H1 (cell line): ENCODE measurements around the gene ZNF423.

Experiments
- CTCF ChIP-seq, 3 experiments: IDR thresholded peaks; 1 replicate in 2 of 3; 2 replicates in 1 of 3; pipeline versions ENCODE4 v1.5.1 to v1.6.1; 2011; ENCODE audit warnings: low read length in 3 of 3, mild to moderate bottlenecking in 3 of 3, inconsistent platforms in 2 of 3, low read depth in 1 of 3, moderate library complexity in 1 of 3; ENCODE audit not compliant: insufficient read depth in 1 of 3; ENCODE audit errors: control extremely low read depth in 1 of 3
- POLR2A ChIP-seq, 2 experiments: IDR thresholded peaks; 1 replicate in 1 of 2; 2 replicates in 1 of 2; pipeline ENCODE4 v1.6.1; 2011; ENCODE audit warnings: low read depth in 2 of 2, low read length in 2 of 2, mild to moderate bottlenecking in 2 of 2; ENCODE audit errors: control extremely low read depth in 1 of 2
- POU5F1 ChIP-seq: IDR thresholded peaks from 2 replicates; pipeline ENCODE4 v1.6.1; 2011; ENCODE audit warnings: low read depth, mild to moderate bottlenecking, low read length, moderate library complexity
- RAD21 ChIP-seq, 2 experiments: IDR thresholded peaks in 1 of 2; conservative IDR thresholded peaks in 1 of 2; 2 replicates each; pipeline ENCODE4 v1.6.1; 2011; ENCODE audit warnings: low read depth in 2 of 2, low read length in 2 of 2, improper control_type of control experiment in 1 of 2, inconsistent platforms in 1 of 2, mild to moderate bottlenecking in 1 of 2, moderate library complexity in 1 of 2
- YY1 ChIP-seq: IDR thresholded peaks from 2 replicates; pipeline ENCODE4 v1.6.1; 2011; ENCODE audit warnings: low read depth, mild to moderate bottlenecking, low read length

GRCh38 chr16:49899991-49900695 lies 44.2 kb upstream of the ZNF423 start:
- TF ChIP-seq POU5F1 (no peak), RAD21 (IDR thresholded peaks at IDR 0.05 in 1 of 2, conservative IDR thresholded peaks at IDR 0.05 in 1 of 2; ENCODE audit: low read depth in 2 of 2, low read length in 2 of 2) (no peak), POLR2A (IDR thresholded peaks at IDR 0.05; ENCODE audit: control extremely low read depth in 1 of 2, low read depth in 2 of 2, low read length in 2 of 2) (no peak), CTCF (IDR thresholded peaks at IDR 0.05; ENCODE audit: control extremely low read depth in 1 of 3, insufficient read depth in 1 of 3, low read depth in 1 of 3, low read length in 3 of 3) (no peak), YY1 (no peak)
